OCI-LY1 (cell line): ENCODE data around the gene SEMA3F.

Experiments
- EZH2 ChIP-seq: fragments of 200-600 bp; sonication (generic), shearing (Covaris generic); IDR thresholded peaks from 2 replicates; pipeline ENCODE4 v1.8.0; 2017; ENCODE audit warnings: borderline replicate concordance, mixed run types, mild to moderate bottlenecking, antibody characterized with exemption, low read length, moderate library complexity, mixed read lengths
- TF ChIP-seq, protein P1 (sequence below): fragments of 200-600 bp; sonication (generic), shearing (Covaris generic); IDR thresholded peaks from 2 replicates; pipeline ENCODE4 v1.5.1; 2017; ENCODE audit warnings: mild to moderate bottlenecking, antibody characterized with exemption, low read length, moderate library complexity, mixed read lengths

DNA sequence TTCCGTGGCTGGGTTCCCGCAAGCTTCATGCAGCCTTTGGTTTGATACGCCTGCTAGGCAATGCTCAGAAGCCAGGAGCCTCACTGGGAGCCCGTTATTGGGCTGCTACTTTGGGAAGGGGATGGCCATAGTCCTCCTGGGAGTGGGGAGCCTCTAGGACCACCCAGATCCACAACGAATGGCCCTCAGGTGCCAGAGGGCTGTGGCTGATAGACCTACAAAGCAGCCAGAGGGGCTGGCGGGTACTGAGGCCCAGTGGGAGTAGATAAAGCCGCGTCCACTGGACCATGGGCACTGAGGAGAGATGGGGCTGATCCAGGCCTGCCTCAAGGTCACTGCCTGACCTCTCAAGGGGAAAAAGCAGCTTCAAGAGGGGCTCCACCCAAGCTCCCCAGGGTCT lies 37.0 kb downstream of the SEMA3F start:
- TF ChIP-seq, protein P1, sequence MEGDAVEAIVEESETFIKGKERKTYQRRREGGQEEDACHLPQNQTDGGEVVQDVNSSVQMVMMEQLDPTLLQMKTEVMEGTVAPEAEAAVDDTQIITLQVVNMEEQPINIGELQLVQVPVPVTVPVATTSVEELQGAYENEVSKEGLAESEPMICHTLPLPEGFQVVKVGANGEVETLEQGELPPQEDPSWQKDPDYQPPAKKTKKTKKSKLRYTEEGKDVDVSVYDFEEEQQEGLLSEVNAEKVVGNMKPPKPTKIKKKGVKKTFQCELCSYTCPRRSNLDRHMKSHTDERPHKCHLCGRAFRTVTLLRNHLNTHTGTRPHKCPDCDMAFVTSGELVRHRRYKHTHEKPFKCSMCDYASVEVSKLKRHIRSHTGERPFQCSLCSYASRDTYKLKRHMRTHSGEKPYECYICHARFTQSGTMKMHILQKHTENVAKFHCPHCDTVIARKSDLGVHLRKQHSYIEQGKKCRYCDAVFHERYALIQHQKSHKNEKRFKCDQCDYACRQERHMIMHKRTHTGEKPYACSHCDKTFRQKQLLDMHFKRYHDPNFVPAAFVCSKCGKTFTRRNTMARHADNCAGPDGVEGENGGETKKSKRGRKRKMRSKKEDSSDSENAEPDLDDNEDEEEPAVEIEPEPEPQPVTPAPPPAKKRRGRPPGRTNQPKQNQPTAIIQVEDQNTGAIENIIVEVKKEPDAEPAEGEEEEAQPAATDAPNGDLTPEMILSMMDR: no peak
- no peak for TF ChIP-seq EZH2
